Transverse colon (tissue), 4 donors: ENCODE results near the gene CLEC4F. TPM values are rescaled to one million over a fixed set of nuclear protein-coding genes. Genes with fewer than 3 reads are reported as not detected.

ENCODE experiments used
- DNase-seq: peaks from one replicate; pipeline ENCODE4 v3.0.0-alpha.2; 2019
- H3K27ac ChIP-seq, 4 donors: fragments of 200-600 bp; sonication (generic); 2 replicates each; pipeline ENCODE4 v1.5.1; 2016 to 2018; ENCODE audit warnings: inconsistent platforms in 4 of 4
- H3K27me3 ChIP-seq: fragments of 200-600 bp; sonication (generic); 2 replicates; pipeline ENCODE4 v1.5.1; 2017; ENCODE audit warnings: inconsistent platforms
- H3K36me3 ChIP-seq, 4 donors: fragments of 200-600 bp; sonication (generic); 2 replicates each; pipeline ENCODE4 v1.5.1; 2017 to 2019; ENCODE audit warnings: inconsistent platforms in 4 of 4
- H3K4me1 ChIP-seq, 4 donors: fragments of 200-600 bp; sonication (generic); 2 replicates each; pipeline ENCODE4 v1.5.1; 2017 to 2020; ENCODE audit warnings: inconsistent platforms in 4 of 4
- H3K4me3 ChIP-seq, 4 donors: fragments of 200-600 bp; sonication (generic); 1 replicate in 1 of 4; 2 replicates in 3 of 4; pipeline versions ENCODE4 v1.5.1 to v1.6.1; 2017 to 2019; ENCODE audit warnings: inconsistent platforms in 4 of 4
- H3K9me3 ChIP-seq, 2 donors: fragments of 200-600 bp; sonication (generic); 2 replicates each; pipeline ENCODE4 v1.5.1; 2017 to 2019; ENCODE audit warnings: inconsistent platforms in 2 of 2
- EP300 ChIP-seq: sonication (generic); formaldehyde crosslinking; IDR thresholded peaks from one replicate; pipeline ENCODE4 v1.6.1; 2017; ENCODE audit warnings: antibody characterized with exemption, low read depth
- POLR2A ChIP-seq: fragments of 450-650 bp; IDR thresholded peaks from one replicate; pipeline ENCODE4 v1.6.1; 2016; ENCODE audit warnings: antibody characterized with exemption, mild to moderate bottlenecking, moderate library complexity
- POLR2AphosphoS5 ChIP-seq, 3 donors: sonication (generic); formaldehyde crosslinking; IDR thresholded peaks; one replicate each; pipeline ENCODE4 v1.6.1; 2016; ENCODE audit warnings: antibody characterized with exemption in 3 of 3
- WGBS, 2 donors: methylation state at CpG; one replicate each; pipeline ENCODE4 v1.1.5; 2018; ENCODE audit warnings: low coverage in 1 of 2; 5-methylcytosine and 5-hydroxymethylcytosine counted together
- in situ Hi-C, 4 donors: fragments of 200-750 bp; cut with MboI; loops; one replicate each; pipeline versions ENCODE4 v1.15.0 to v1.15.1; 2017; ENCODE audit warnings: low sequenced_read_pairs in 3 of 4, low pct_ligation_motif_present in 1 of 4, low pct_unique_long_range_greater_than_20kb in 1 of 4
- intact Hi-C: fragments of 100-400 bp; cut with DNase I; formaldehyde crosslinking; loops from one replicate; pipeline ENCODE4 v1.15.1; 2023; ENCODE audit warnings: low total_unique reads
- total RNA-seq, 4 donors: library from RNA; depleted of rRNA; stranded (reverse); fragments of >200 nt; gene quantifications; one replicate each; pipeline ENCODE4 v1.1.0, GENCODE V29; 2016
- TF ChIP-seq, protein P1 (sequence below), 5 experiments: fragments of 200-600 bp in 3 of 5; fragments of 450-650 bp in 2 of 5; sonication (generic) in 3 of 5; IDR thresholded peaks; 1 replicate in 2 of 5; 2 replicates in 3 of 5; pipeline ENCODE4 v1.5.1; 2016 to 2017; ENCODE audit warnings: antibody characterized with exemption in 5 of 5, inconsistent platforms in 3 of 5, mild to moderate bottlenecking in 2 of 5, moderate library complexity in 1 of 5

CLEC4F gene
- total RNA-seq, 4 donors from 2014 or later = 0.14 to 0.32 TPM; not detected in 2

DNA sequence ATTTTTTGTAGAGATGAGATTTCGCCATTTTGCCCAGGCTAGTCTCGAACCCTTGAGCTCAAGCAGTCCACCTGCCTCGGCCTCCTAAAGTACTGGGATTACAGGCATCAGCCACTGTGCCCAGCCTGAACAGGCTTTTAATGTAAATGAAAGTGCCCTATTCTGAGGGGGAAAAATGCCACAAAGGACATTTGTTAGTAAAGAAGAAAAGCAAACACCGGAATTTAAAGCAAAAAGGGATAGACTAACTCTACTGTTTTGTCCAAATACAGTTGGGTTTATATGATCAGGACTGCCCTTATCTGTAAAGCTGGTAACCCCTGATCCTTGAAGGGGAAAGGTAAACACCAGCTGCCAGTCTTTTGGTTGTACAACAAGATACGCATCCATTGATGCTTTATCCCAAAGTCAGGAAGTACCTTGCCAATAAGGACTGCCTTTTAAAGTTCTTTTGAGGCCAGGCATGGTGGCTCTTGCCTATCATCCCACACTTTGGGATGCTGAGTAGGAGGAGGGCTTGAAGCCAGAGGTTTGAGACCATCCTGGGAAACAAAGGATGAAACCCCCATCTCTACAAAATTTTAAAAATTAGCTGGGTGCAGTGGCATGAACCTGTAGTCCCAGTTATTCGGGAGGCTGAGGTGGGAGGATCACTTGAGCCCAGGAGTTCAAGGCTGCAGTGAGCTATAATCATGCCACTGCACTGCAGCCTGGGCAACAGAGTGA is 13.1 kb downstream of the CLEC4F start:
- 81 to 85% methylated on average over 5 to 6 of the region's 6 CpGs for WGBS, 2 donors

DNA sequence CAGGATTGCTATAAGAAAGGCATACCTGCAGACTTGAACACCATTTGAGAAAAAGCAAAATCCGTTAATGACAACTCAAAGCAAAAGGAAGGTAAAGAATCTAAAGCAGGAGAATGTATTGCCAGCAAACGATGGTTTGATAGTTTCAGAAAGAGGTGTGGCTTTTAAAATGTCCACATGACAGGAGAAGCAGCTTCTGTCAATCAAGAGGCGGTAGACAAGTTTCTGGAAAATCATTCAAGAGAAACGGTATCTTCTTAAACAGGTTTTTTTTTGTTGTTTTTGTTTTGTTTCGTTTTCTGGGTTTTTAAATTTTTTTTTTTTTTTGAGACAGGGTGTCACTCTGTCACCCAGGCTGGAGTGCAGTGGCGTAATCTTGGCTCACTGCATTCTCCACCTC is 13.8 kb downstream of the CLEC4F start:
- H3K4me3 ChIP-seq = no peak overlapping the region
- peaks cover 15% of the 10 kb centered on the region for H3K27me3 ChIP-seq
- TF ChIP-seq EP300 (no peak), POLR2A (no peak), POLR2AphosphoS5 (IDR thresholded peaks at IDR 0.05) (no peak)
- TF ChIP-seq, protein P1, sequence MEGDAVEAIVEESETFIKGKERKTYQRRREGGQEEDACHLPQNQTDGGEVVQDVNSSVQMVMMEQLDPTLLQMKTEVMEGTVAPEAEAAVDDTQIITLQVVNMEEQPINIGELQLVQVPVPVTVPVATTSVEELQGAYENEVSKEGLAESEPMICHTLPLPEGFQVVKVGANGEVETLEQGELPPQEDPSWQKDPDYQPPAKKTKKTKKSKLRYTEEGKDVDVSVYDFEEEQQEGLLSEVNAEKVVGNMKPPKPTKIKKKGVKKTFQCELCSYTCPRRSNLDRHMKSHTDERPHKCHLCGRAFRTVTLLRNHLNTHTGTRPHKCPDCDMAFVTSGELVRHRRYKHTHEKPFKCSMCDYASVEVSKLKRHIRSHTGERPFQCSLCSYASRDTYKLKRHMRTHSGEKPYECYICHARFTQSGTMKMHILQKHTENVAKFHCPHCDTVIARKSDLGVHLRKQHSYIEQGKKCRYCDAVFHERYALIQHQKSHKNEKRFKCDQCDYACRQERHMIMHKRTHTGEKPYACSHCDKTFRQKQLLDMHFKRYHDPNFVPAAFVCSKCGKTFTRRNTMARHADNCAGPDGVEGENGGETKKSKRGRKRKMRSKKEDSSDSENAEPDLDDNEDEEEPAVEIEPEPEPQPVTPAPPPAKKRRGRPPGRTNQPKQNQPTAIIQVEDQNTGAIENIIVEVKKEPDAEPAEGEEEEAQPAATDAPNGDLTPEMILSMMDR (IDR thresholded peaks at IDR 0.05) = no peak
- in situ Hi-C loops = no loop called here
- intact Hi-C loops = no loop called here
- H3K4me1 ChIP-seq = no peaks in the 10 kb centered on the region
- 43 to 56% methylated on average over 6 of the region's 6 CpGs for WGBS, 2 donors
- DNase-seq = no peak
- H3K27ac ChIP-seq = no peak overlapping the region
- no peaks in the 10 kb centered on the region for H3K9me3 ChIP-seq
- no peaks in the 10 kb centered on the region for H3K36me3 ChIP-seq

More for the DNA sequence above, 13.1 kb downstream of the CLEC4F start:
- H3K27me3 ChIP-seq = peaks cover 15% of the 10 kb centered on the region
- H3K9me3 ChIP-seq = no peaks in the 10 kb centered on the region
- H3K4me1 ChIP-seq = no peaks in the 10 kb centered on the region
- H3K36me3 ChIP-seq = no peaks in the 10 kb centered on the region
- in situ Hi-C loops (no loop called here), intact Hi-C loops (no loop called here)
- no peak overlapping the region for H3K27ac ChIP-seq
- no peak for DNase-seq
- H3K4me3 ChIP-seq = no peak overlapping the region
- TF ChIP-seq EP300 (no peak), POLR2AphosphoS5 (IDR thresholded peaks at IDR 0.05) (no peak), POLR2A (no peak)
- TF ChIP-seq, protein P1 (IDR thresholded peaks at IDR 0.05) = no peak

DNA sequence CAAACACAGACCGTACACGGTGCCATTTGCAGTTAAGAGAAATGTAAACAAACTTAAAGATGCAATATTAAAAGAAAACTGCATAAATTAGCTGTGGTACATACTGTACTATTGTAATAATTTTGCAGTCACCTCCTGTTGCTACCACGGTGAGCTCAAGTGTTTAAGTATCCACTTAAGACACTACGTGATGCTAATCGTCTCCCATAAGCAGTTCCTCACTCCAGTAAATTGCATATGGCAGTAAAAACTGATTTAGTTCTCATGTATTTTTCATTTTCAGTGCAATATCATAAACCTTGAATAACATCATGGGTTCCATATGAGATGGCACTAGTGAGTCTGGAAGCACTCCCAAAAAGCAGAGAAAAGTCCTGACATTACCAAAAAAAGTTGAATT is 14.4 kb downstream of the CLEC4F start:
- peaks cover 15% of the 10 kb centered on the region for H3K27me3 ChIP-seq
- no peaks in the 10 kb centered on the region for H3K9me3 ChIP-seq
- no peak overlapping the region for H3K4me3 ChIP-seq
- intact Hi-C loops = no loop called here
- WGBS, 2 donors = 54 to 68% methylated on average over 5 of the region's 5 CpGs
- H3K4me1 ChIP-seq = no peaks in the 10 kb centered on the region
- H3K36me3 ChIP-seq = no peaks in the 10 kb centered on the region
- DNase-seq = no peak
- H3K27ac ChIP-seq = no peak overlapping the region
- in situ Hi-C loops = no loop called here
- TF ChIP-seq POLR2A (no peak), POLR2AphosphoS5 (IDR thresholded peaks at IDR 0.05) (no peak), EP300 (no peak)
- TF ChIP-seq, protein P1 (IDR thresholded peaks at IDR 0.05) = no peak

DNA sequence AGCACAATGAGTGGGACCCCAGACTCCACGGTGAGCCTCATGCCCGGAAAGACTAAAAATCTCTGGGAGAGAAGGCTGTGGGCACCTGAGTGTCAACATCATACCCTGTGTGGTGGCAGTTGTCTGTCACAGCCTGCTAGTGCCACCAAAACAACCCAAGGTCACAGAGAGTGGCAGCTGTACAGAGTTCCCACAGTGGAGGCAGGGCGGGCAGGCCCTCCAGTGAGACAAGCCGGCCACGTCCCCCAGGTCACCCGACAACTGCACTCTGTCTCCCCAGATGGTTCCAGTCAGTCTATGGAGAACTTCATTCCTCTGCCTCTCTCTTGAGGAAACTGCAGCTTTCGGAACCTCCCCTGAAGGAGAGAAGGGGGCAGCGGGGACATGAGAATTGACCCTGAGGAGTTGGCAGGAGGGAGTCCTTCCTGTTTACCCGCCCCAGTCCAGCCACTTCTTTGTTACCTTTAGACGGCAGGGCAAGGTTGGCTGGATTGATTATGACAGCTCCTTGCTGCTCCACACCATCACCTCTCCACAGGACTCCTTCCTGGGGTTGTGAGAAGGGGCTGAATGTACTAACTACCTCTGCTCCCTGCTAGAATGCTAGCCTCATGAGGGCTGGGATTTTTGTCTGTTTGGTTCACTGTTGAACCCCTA is 18.7 kb downstream of the CLEC4F start:
- no peaks in the 10 kb centered on the region for H3K36me3 ChIP-seq
- TF ChIP-seq EP300 (no peak), POLR2AphosphoS5 (IDR thresholded peaks at IDR 0.05) (no peak), POLR2A (no peak)
- TF ChIP-seq, protein P1 (IDR thresholded peaks at IDR 0.05) = no peak
- no peak overlapping the region for H3K4me3 ChIP-seq
- intact Hi-C loops = no loop called here
- H3K27me3 ChIP-seq = peaks cover 6% of the 10 kb centered on the region
- no peak overlapping the region for H3K27ac ChIP-seq
- WGBS, 2 donors = 69% methylated on average over 10 of the region's 10 CpGs; no CpG with 5 or more reads in 1 of the 2 donors
- no peak for DNase-seq
- H3K4me1 ChIP-seq = no peaks in the 10 kb centered on the region
- in situ Hi-C loops = no loop called here
- no peaks in the 10 kb centered on the region for H3K9me3 ChIP-seq
